Endothelial cell of umbilical vein (primary cell): ENCODE data around the gene RSPH3.

Experiments
- EZH2 ChIP-seq: IDR thresholded peaks from 2 replicates; pipeline ENCODE4 v1.6.1; 2012; ENCODE audit warnings: borderline replicate concordance, low read depth, mild to moderate bottlenecking, moderate library complexity, low read length, inconsistent platforms; ENCODE audit not compliant: severe bottlenecking
- JUN ChIP-seq: IDR thresholded peaks from 2 replicates; pipeline ENCODE4 v1.6.1; 2011; ENCODE audit warnings: borderline replicate concordance, low read depth; ENCODE audit not compliant: insufficient read length, insufficient read depth
- POLR2A ChIP-seq: IDR thresholded peaks from 2 replicates; pipeline ENCODE4 v1.6.1; 2012; ENCODE audit warnings: low read depth, mild to moderate bottlenecking, control low read depth, low read length
- POLR2AphosphoS5 ChIP-seq: IDR thresholded peaks from 2 replicates; pipeline ENCODE4 v1.6.1; 2012; ENCODE audit warnings: low read depth, mild to moderate bottlenecking, control low read depth, low read length, moderate library complexity; ENCODE audit not compliant: insufficient read depth
- TF ChIP-seq, protein P1 (sequence below), 2 donors: IDR thresholded peaks; 1 replicate in 1 of 2; 2 replicates in 1 of 2; pipeline ENCODE4 v1.5.1; 2011; ENCODE audit warnings: low read length in 2 of 2, mild to moderate bottlenecking in 2 of 2, moderate library complexity in 2 of 2, control low read depth in 1 of 2, inconsistent platforms in 1 of 2, low read depth in 1 of 2; ENCODE audit not compliant: insufficient read depth in 1 of 2; ENCODE audit errors: extremely low read depth in 1 of 2
- TF ChIP-seq, protein P2 (sequence below): IDR thresholded peaks from 2 replicates; pipeline ENCODE4 v1.6.1; 2011; ENCODE audit not compliant: insufficient read depth, insufficient read length

DNA sequence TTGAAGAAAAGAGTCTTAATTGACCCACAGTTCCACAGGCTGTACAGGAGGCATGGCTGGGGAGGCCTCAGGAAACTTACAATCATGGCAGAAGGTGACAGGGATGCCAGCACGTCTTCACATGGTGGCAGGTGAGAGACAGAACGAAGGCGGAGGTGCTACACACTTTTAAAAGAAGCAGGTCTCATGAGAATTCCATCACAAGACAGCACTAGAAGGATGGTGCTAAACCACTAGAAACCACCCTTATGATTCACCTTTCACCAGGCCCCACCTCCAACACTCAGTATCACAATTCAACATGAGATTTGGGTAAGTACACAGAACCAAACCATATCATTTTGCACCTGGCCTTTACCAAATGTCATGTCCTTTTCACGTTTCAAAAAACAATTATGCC is 23.9 kb upstream of the RSPH3 start:
- TF ChIP-seq, protein P1, sequence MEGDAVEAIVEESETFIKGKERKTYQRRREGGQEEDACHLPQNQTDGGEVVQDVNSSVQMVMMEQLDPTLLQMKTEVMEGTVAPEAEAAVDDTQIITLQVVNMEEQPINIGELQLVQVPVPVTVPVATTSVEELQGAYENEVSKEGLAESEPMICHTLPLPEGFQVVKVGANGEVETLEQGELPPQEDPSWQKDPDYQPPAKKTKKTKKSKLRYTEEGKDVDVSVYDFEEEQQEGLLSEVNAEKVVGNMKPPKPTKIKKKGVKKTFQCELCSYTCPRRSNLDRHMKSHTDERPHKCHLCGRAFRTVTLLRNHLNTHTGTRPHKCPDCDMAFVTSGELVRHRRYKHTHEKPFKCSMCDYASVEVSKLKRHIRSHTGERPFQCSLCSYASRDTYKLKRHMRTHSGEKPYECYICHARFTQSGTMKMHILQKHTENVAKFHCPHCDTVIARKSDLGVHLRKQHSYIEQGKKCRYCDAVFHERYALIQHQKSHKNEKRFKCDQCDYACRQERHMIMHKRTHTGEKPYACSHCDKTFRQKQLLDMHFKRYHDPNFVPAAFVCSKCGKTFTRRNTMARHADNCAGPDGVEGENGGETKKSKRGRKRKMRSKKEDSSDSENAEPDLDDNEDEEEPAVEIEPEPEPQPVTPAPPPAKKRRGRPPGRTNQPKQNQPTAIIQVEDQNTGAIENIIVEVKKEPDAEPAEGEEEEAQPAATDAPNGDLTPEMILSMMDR (IDR thresholded peaks at IDR 0.05; ENCODE audit: extremely low read depth in 1 of 2, insufficient read depth in 1 of 2, low read depth in 1 of 2, low read length in 2 of 2): no peak
- TF ChIP-seq POLR2A: no peak
- TF ChIP-seq EZH2: no peak
- no peak for TF ChIP-seq POLR2AphosphoS5
- no peak for TF ChIP-seq JUN
- TF ChIP-seq, protein P2, sequence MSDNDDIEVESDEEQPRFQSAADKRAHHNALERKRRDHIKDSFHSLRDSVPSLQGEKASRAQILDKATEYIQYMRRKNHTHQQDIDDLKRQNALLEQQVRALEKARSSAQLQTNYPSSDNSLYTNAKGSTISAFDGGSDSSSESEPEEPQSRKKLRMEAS: no peak
